GM23338 (cell line): ENCODE results near the gene IRX1.

ENCODE experiments used
- CREB1 ChIP-seq: fragments of 250-450 bp; sonication (Bioruptor Pico); IDR thresholded peaks from 2 replicates; pipeline ENCODE4 v1.5.0; 2020; ENCODE audit warnings: low read depth, mild to moderate bottlenecking, moderate library complexity
- EZH2 ChIP-seq: fragments of 200-600 bp; sonication (generic); IDR thresholded peaks from one replicate; pipeline ENCODE4 v1.8.0; 2017; ENCODE audit warnings: antibody characterized with exemption, mild to moderate bottlenecking, low read depth; ENCODE audit not compliant: unreplicated experiment
- EZH2phosphoT487 ChIP-seq: fragments of 200-600 bp; sonication (generic); IDR thresholded peaks from one replicate; pipeline ENCODE4 v1.8.1; 2018; ENCODE audit warnings: antibody characterized with exemption; ENCODE audit not compliant: unreplicated experiment
- JUNB ChIP-seq: IDR thresholded peaks from one replicate; pipeline ENCODE4 v1.6.1; 2016; ENCODE audit warnings: antibody characterized with exemption; ENCODE audit not compliant: unreplicated experiment
- POLR2AphosphoS5 ChIP-seq: IDR thresholded peaks from 2 replicates; pipeline ENCODE4 v1.6.1; 2016; ENCODE audit warnings: antibody characterized with exemption, low read depth
- STAT1 ChIP-seq: IDR thresholded peaks from one replicate; pipeline ENCODE4 v1.6.1; 2016; ENCODE audit warnings: antibody characterized with exemption; ENCODE audit not compliant: unreplicated experiment
- TF ChIP-seq, protein P1 (sequence below), 2 experiments: fragments of 200-600 bp in 1 of 2; sonication (generic) in 1 of 2; conservative IDR thresholded peaks; 2 replicates each; pipeline versions ENCODE4 v1.5.1 to v1.6.1; 2016 to 2017; ENCODE audit warnings: antibody characterized with exemption in 2 of 2, low read depth in 2 of 2, mild to moderate bottlenecking in 2 of 2, moderate library complexity in 1 of 2
- TF ChIP-seq, protein P2 (sequence below): IDR thresholded peaks from one replicate; pipeline ENCODE4 v1.6.1; 2018; ENCODE audit warnings: antibody characterized with exemption; ENCODE audit not compliant: unreplicated experiment

DNA sequence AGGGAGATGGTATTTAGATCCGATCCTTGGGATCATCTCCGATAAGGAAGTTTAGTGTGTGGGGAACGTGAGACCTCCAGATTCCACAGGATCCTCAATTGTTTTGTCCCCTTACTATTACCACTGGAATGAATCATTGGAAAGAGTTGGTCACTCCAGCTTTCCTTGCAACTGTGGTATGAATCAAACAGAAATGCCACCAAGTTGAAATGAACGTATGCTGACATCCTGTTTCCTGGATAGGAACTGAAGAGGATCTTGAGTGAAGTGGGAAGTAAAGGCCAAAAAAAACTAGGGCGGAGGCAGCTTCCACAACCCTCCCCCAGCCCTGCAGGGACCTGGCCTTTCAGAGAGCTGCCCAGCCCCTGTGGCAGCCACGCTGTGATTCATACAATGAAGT lies 23.9 kb downstream of the IRX1 start:
- TF ChIP-seq, protein P1, sequence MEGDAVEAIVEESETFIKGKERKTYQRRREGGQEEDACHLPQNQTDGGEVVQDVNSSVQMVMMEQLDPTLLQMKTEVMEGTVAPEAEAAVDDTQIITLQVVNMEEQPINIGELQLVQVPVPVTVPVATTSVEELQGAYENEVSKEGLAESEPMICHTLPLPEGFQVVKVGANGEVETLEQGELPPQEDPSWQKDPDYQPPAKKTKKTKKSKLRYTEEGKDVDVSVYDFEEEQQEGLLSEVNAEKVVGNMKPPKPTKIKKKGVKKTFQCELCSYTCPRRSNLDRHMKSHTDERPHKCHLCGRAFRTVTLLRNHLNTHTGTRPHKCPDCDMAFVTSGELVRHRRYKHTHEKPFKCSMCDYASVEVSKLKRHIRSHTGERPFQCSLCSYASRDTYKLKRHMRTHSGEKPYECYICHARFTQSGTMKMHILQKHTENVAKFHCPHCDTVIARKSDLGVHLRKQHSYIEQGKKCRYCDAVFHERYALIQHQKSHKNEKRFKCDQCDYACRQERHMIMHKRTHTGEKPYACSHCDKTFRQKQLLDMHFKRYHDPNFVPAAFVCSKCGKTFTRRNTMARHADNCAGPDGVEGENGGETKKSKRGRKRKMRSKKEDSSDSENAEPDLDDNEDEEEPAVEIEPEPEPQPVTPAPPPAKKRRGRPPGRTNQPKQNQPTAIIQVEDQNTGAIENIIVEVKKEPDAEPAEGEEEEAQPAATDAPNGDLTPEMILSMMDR (conservative IDR thresholded peaks at IDR 0.05; ENCODE audit: low read depth in 2 of 2), result no peak
- TF ChIP-seq EZH2phosphoT487 (no peak), EZH2 (no peak), POLR2AphosphoS5 (no peak), CREB1 (CRISPR knock-in tag) (no peak), JUNB (no peak), STAT1 (no peak)
- TF ChIP-seq, protein P2, sequence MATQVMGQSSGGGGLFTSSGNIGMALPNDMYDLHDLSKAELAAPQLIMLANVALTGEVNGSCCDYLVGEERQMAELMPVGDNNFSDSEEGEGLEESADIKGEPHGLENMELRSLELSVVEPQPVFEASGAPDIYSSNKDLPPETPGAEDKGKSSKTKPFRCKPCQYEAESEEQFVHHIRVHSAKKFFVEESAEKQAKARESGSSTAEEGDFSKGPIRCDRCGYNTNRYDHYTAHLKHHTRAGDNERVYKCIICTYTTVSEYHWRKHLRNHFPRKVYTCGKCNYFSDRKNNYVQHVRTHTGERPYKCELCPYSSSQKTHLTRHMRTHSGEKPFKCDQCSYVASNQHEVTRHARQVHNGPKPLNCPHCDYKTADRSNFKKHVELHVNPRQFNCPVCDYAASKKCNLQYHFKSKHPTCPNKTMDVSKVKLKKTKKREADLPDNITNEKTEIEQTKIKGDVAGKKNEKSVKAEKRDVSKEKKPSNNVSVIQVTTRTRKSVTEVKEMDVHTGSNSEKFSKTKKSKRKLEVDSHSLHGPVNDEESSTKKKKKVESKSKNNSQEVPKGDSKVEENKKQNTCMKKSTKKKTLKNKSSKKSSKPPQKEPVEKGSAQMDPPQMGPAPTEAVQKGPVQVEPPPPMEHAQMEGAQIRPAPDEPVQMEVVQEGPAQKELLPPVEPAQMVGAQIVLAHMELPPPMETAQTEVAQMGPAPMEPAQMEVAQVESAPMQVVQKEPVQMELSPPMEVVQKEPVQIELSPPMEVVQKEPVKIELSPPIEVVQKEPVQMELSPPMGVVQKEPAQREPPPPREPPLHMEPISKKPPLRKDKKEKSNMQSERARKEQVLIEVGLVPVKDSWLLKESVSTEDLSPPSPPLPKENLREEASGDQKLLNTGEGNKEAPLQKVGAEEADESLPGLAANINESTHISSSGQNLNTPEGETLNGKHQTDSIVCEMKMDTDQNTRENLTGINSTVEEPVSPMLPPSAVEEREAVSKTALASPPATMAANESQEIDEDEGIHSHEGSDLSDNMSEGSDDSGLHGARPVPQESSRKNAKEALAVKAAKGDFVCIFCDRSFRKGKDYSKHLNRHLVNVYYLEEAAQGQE, result no peak
